Dendritic cell treated with granulocyte-macrophage colony-stimulating factor and Interleukin-4, amounts not matched to agents 40 ng/mL and 50 ng/mL, for 4 days (primary cell): Measurements from ENCODE around the gene MOB1B.
"Not testable (repeated sequence)": the region's sequence is repeated elsewhere in the genome, so short reads cannot be mapped to it uniquely, and the experiment has no call there.

ENCODE experiments used
- H3K27ac Mint-ChIP-seq: one replicate; pipeline ENCODE4 v1.8.0; 2022; ENCODE audit warnings: mild to moderate bottlenecking, mixed read lengths
- H3K27me3 Mint-ChIP-seq: one replicate; pipeline ENCODE4 v1.8.0; 2022; ENCODE audit warnings: mild to moderate bottlenecking, mixed read lengths
- H3K36me3 Mint-ChIP-seq: one replicate; pipeline ENCODE4 v1.8.0; 2022; ENCODE audit warnings: low read depth, mixed read lengths
- H3K4me1 Mint-ChIP-seq: one replicate; pipeline ENCODE4 v1.8.0; 2022; ENCODE audit warnings: low read depth, mixed read lengths
- H3K4me3 Mint-ChIP-seq: one replicate; pipeline ENCODE4 v1.8.0; 2022; ENCODE audit warnings: mild to moderate bottlenecking, moderate library complexity, mixed read lengths
- H3K9me3 Mint-ChIP-seq: one replicate; pipeline ENCODE4 v1.8.0; 2022; ENCODE audit warnings: mixed read lengths
- intact Hi-C: fragments of 100-400 bp; cut with micrococcal nuclease; formaldehyde crosslinking; loops from one replicate; pipeline ENCODE4 v1.15.0; 2022

Gene MOB1B

DNA sequence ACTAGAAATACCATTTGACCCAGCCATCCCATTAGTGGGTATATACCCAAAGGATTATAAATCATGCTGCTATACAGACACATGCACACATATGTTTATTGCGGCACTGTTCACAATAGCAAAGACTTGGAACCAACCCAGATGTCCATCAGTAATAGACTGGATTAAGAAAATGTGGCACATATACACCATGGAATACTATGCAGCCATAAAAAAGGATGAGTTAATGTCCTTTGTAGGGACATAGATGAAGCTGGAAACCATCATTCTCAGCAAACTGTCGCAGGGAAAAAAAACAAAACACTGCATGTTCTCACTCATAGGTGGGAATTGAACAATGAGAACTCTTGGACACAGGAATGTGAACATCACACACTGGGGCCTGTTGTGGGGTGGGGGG is 115.2 kb downstream of the MOB1B start:
- H3K27me3 Mint-ChIP-seq, H3K27ac Mint-ChIP-seq, intact Hi-C loops, H3K4me3 Mint-ChIP-seq: not testable (repeated sequence)
- Mint-ChIP-seq H3K9me3 (peaks cover 11% of the 10 kb centered on the region), H3K4me1 (peaks cover 10% of the 10 kb centered on the region), H3K36me3 (peaks cover 25% of the 10 kb centered on the region)

GRCh38 chr4:71020611-71021010 is 118.4 kb downstream of the MOB1B start:
- Mint-ChIP-seq H3K9me3 (no peaks in the 10 kb centered on the region), H3K36me3 (peaks cover 35% of the 10 kb centered on the region), H3K27me3 (no peaks in the 10 kb centered on the region), H3K4me3 (no peak overlapping the region), H3K27ac (no peak overlapping the region), H3K4me1 (no peaks in the 10 kb centered on the region)
- intact Hi-C loops: no loop called here

- no peaks in the 10 kb centered on the region for H3K9me3 Mint-ChIP-seq
- H3K4me1 Mint-ChIP-seq: no peaks in the 10 kb centered on the region
- H3K27ac Mint-ChIP-seq: no peak overlapping the region
- peaks cover 61% of the 10 kb centered on the region for H3K36me3 Mint-ChIP-seq
- intact Hi-C loops: no loop called here
- no peak overlapping the region for H3K4me3 Mint-ChIP-seq
- no peaks in the 10 kb centered on the region for H3K27me3 Mint-ChIP-seq
Observed at GRCh38 chr4:71025654-71026053, 123.5 kb downstream of the MOB1B start.

GRCh38 chr4:71026086-71026485 is 123.9 kb downstream of the MOB1B start:
- no peak overlapping the region for H3K27ac Mint-ChIP-seq
- no peaks in the 10 kb centered on the region for H3K9me3 Mint-ChIP-seq
- intact Hi-C loops: no loop called here
- no peaks in the 10 kb centered on the region for H3K4me1 Mint-ChIP-seq
- H3K36me3 Mint-ChIP-seq: peaks cover 61% of the 10 kb centered on the region
- no peaks in the 10 kb centered on the region for H3K27me3 Mint-ChIP-seq
- H3K4me3 Mint-ChIP-seq: no peak overlapping the region

DNA sequence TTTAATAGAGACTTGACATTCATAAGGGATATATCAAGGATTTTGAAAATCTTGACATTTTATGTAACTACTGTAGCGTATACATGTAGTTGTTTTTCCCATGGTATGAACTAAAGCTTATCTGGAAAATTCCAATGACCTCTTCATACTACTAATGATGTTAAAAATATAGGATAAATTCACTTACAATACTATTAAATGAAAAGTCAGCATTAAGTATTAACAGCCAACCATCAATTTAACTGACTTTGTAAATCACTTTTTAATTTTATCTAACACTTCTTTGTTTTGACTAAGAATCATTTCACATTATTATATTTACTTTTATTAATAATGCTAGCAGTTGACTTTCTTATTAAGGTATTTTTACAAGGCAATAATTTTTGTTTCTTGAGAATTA is 125.4 kb downstream of the MOB1B start:
- no peaks in the 10 kb centered on the region for H3K27me3 Mint-ChIP-seq
- no peak overlapping the region for H3K27ac Mint-ChIP-seq
- peaks cover 47% of the 10 kb centered on the region for H3K36me3 Mint-ChIP-seq
- no peaks in the 10 kb centered on the region for H3K9me3 Mint-ChIP-seq
- intact Hi-C loops: no loop called here
- no peaks in the 10 kb centered on the region for H3K4me1 Mint-ChIP-seq
- no peak overlapping the region for H3K4me3 Mint-ChIP-seq

- intact Hi-C loops: no loop called here
- Mint-ChIP-seq H3K4me1 (no peaks in the 10 kb centered on the region), H3K9me3 (no peaks in the 10 kb centered on the region), H3K36me3 (peaks cover 29% of the 10 kb centered on the region), H3K27me3 (no peaks in the 10 kb centered on the region), H3K27ac (no peak overlapping the region), H3K4me3 (no peak overlapping the region)
Observed at GRCh38 chr4:71029504-71029903, 127.3 kb downstream of the MOB1B start.

GRCh38 chr4:71032106-71032505 is 129.9 kb downstream of the MOB1B start:
- H3K4me3 Mint-ChIP-seq, H3K9me3 Mint-ChIP-seq, H3K27ac Mint-ChIP-seq, intact Hi-C loops, H3K27me3 Mint-ChIP-seq, H3K4me1 Mint-ChIP-seq: not testable (repeated sequence)
- H3K36me3 Mint-ChIP-seq: peaks cover 18% of the 10 kb centered on the region
